Measurements from ENCODE around the gene TAGAP. TPM values are rescaled to one million over a fixed set of nuclear protein-coding genes. Genes with fewer than 3 reads are reported as not detected.

TAGAP gene
- total RNA-seq, 2 experiments from 2014 or later = 22.7 to 30.7 TPM

DNA sequence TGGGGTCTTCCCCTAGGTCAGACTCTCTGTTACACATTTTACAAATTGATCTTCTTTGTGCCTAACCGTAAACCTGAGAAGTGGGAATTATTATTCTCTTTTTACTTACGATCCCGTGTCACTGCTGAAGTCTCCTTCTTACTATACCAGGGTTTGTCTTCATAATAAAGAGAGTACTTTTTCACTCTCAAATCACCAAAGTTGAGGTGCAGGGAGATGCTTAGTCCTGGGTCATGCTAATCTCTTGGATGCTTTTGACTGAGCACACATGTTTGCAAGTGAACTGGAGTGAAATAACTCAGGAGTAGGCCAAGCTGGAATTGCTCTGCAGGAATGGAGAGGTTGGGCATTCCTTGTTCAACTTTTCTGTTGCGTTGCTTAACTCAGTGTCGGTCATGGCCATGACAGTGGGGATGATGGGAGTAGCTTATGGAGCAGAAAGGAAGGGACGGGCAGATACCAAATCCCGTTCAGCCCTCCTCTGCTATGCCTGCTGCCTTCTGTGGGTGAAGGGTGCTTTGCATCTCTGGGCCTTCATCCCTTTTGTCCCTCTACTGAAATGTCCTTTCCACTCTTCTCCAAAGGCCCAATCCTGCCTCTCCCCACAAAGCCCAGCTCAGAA lies 15.2 kb upstream of the TAGAP start:
- Histone ChIP-seq H3K4me2 (ENCODE audit: low read length) (no peak overlapping the region), H2AFZ (ENCODE audit: low read length) (peak overlapping the region; percentile 62; the same call in 1 of the 2 replicates), H3K9me2 (ENCODE audit: insufficient read depth, low read length) (no peaks in the 10 kb centered on the region), H4K20me1 (ENCODE audit: insufficient read depth, low read length) (no peaks in the 10 kb centered on the region), H3K27ac (ENCODE audit: low read depth, low read length, poor library complexity, severe bottlenecking) (no peak overlapping the region), H3K4me3 (ENCODE audit: low read depth, low read length, poor library complexity, severe bottlenecking) (no peak overlapping the region), H3K36me3 (ENCODE audit: insufficient read depth, low read length) (no peaks in the 10 kb centered on the region), H3K9me3 (ENCODE audit: low read length) (peaks cover 4% of the 10 kb centered on the region; the same call in 1 of the 2 replicates), H3K79me2 (ENCODE audit: insufficient read depth, low read depth, low read length) (no peaks in the 10 kb centered on the region), H3K4me1 (ENCODE audit: insufficient read depth, low read length, poor library complexity, severe bottlenecking) (peaks cover 44% of the 10 kb centered on the region)
- CTCF ChIA-PET (ENCODE audit: unreplicated experiment) = no interaction called here
- no peak for DNase-seq (ENCODE audit: low spot score)
- intact Hi-C loops (cut with micrococcal nuclease; ENCODE audit: unreplicated experiment) = no loop called here
- POLR2A ChIA-PET = interaction anchor here (1.4 to 1.6 kb wide), 3 partner anchors 12 to 28 kb away, joined by 3 to 4 read pairs (median 3); no protein-coding TSS in a partner anchor
- BruUV-seq (replicated peaks) = no TSS peak
- TF ChIP-seq EZH2phosphoT487 (IDR thresholded peaks at IDR 0.05; ENCODE audit: borderline replicate concordance, low read depth, low read length) (no peak), CTCF (conservative IDR thresholded peaks at IDR 0.05; ENCODE audit: low read length) (no peak)

- Histone ChIP-seq H3K4me3 (ENCODE audit: low read depth, low read length, poor library complexity, severe bottlenecking) (no peak overlapping the region), H3K36me3 (ENCODE audit: insufficient read depth, low read length) (no peaks in the 10 kb centered on the region), H3K9me2 (ENCODE audit: insufficient read depth, low read length) (no peaks in the 10 kb centered on the region), H3K79me2 (ENCODE audit: insufficient read depth, low read depth, low read length) (no peaks in the 10 kb centered on the region), H3K4me2 (ENCODE audit: low read length) (no peak overlapping the region), H2AFZ (ENCODE audit: low read length) (peak overlapping the region; percentile 62), H4K20me1 (ENCODE audit: insufficient read depth, low read length) (no peaks in the 10 kb centered on the region), H3K9me3 (ENCODE audit: low read length) (peaks cover 4% of the 10 kb centered on the region; the same call in 1 of the 2 replicates), H3K27ac (ENCODE audit: low read depth, low read length, poor library complexity, severe bottlenecking) (no peak overlapping the region), H3K4me1 (ENCODE audit: insufficient read depth, low read length, poor library complexity, severe bottlenecking) (peaks cover 48% of the 10 kb centered on the region)
- CTCF ChIA-PET (ENCODE audit: unreplicated experiment) = no interaction called here
- DNase-seq (ENCODE audit: low spot score) = no peak
- intact Hi-C loops (cut with micrococcal nuclease; ENCODE audit: unreplicated experiment) = no loop called here
- TF ChIP-seq EZH2phosphoT487 (IDR thresholded peaks at IDR 0.05; ENCODE audit: borderline replicate concordance, low read depth, low read length) (no peak), CTCF (conservative IDR thresholded peaks at IDR 0.05; ENCODE audit: low read length) (no peak)
- POLR2A ChIA-PET = interaction anchor here (1.1 to 1.6 kb wide), 2 partner anchors 16 to 50 kb away, joined by 4 read pairs; no protein-coding TSS in a partner anchor
- no TSS peak for BruUV-seq (replicated peaks)
Observed at GRCh38 chr6:159059141-159059540, 14.3 kb upstream of the TAGAP start.

- no peak for DNase-seq (ENCODE audit: low spot score)
- BruUV-seq (replicated peaks) = no TSS peak
- Histone ChIP-seq H3K9me2 (ENCODE audit: insufficient read depth, low read length) (no peaks in the 10 kb centered on the region), H3K4me2 (ENCODE audit: low read length) (peak overlapping the region; percentile 68), H3K27ac (ENCODE audit: low read depth, low read length, poor library complexity, severe bottlenecking) (peak overlapping the region; percentile 81), H3K9me3 (ENCODE audit: low read length) (peaks cover 4% of the 10 kb centered on the region; the same call in 1 of the 2 replicates), H3K4me3 (ENCODE audit: low read depth, low read length, poor library complexity, severe bottlenecking) (no peak overlapping the region), H3K79me2 (ENCODE audit: insufficient read depth, low read depth, low read length) (no peaks in the 10 kb centered on the region), H4K20me1 (ENCODE audit: insufficient read depth, low read length) (no peaks in the 10 kb centered on the region), H3K4me1 (ENCODE audit: insufficient read depth, low read length, poor library complexity, severe bottlenecking) (peaks cover 46% of the 10 kb centered on the region), H2AFZ (ENCODE audit: low read length) (peak overlapping the region; percentile 92), H3K36me3 (ENCODE audit: insufficient read depth, low read length) (no peaks in the 10 kb centered on the region)
- ChIA-PET POLR2A (interaction anchor here (0.7 to 4.8 kb wide), 5 partner anchors 13 to 71 kb away, joined by 3 to 34 read pairs (median 4); partner anchors contain the start of genes RSPH3 and TAGAP), CTCF (ENCODE audit: unreplicated experiment) (no interaction called here)
- no peak for TF ChIP-seq CTCF (conservative IDR thresholded peaks at IDR 0.05; ENCODE audit: low read length)
- no peak for TF ChIP-seq EZH2phosphoT487 (IDR thresholded peaks at IDR 0.05; ENCODE audit: borderline replicate concordance, low read depth, low read length)
- intact Hi-C loops (cut with micrococcal nuclease; ENCODE audit: unreplicated experiment) = no loop called here
Observed at GRCh38 chr6:159056899-159057298, 12.1 kb upstream of the TAGAP start.
